C4-2B (cell line): ENCODE results near the gene RCOR1.

Experiments used
- H3K27ac ChIP-seq: fragments of 450-650 bp; 2 replicates; pipeline ENCODE4 v1.5.1; 2017
- CTCF ChIP-seq: fragments of 450-650 bp; conservative IDR thresholded peaks from 2 replicates; pipeline ENCODE4 v1.5.1; 2017; ENCODE audit warnings: mild to moderate bottlenecking
- ZFX ChIP-seq: fragments of 450-650 bp; IDR thresholded peaks from 2 replicates; pipeline ENCODE4 v1.6.1; 2017

Gene RCOR1

GRCh38 chr14:102737402-102738372 is 145.2 kb downstream of the RCOR1 start:
- H3K27ac ChIP-seq = no peak overlapping the region
- TF ChIP-seq CTCF = no peak
- TF ChIP-seq ZFX = no peak

GRCh38 chr14:102738373-102739189 is 146.1 kb downstream of the RCOR1 start:
- no peak overlapping the region for H3K27ac ChIP-seq
- TF ChIP-seq ZFX (no peak), CTCF (no peak)

DNA sequence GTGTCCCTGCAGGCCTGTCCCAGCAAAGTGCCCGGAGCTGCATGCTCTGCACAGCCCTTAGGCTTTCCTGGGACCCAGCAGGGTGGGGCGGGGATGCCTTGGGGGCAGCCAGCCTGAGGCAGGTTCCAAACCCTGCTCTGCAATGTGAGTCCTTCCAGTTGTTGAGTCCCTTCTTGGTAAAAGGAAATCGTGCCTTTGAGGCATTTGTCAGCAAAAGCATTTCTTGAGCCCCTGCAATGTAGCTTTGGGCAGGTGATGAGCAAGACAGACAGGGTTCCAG is 146.7 kb downstream of the RCOR1 start:
- H3K27ac ChIP-seq = no peak overlapping the region
- TF ChIP-seq CTCF (no peak), ZFX (no peak)

DNA sequence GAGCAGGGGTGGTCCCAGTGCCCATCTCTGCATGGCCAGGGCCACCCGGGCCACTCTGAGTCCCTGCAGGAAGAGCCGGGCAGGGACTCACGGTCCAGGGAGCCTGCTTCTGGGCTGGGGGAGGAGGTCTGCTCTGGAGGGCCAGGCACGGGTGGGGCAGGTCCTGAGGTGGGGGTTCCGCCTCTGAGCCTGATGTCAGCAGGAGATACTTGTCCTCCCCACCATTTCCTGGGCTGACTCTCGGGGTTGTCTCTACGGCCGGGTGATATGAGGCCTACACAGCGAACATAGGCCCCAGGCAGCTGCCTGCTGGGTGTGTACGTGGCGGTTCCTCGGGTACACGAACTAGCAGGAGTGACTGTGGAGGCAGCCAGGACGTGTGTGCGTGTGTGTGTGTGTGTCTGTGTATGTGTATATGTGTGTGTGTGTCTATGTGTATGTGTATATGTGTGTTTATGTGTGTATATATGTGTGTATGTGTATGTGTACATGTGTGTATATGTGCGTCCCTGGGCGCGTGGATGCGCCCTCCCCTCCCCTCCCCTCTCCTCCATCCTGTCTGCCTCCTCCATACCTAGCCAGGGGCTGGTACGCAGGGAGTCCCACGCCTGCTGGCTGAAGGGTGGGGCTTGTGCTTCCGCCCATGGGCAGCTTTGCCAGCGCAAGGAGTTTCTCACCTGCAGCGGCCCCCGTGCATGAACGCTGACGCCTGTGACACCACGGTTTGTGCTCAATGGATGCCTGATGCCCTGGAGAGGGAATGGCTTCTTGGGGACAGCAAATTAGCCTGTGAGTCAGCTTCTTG is 154.4 kb downstream of the RCOR1 start:
- TF ChIP-seq ZFX (no peak), CTCF (no peak)
- H3K27ac ChIP-seq = no peak overlapping the region

DNA sequence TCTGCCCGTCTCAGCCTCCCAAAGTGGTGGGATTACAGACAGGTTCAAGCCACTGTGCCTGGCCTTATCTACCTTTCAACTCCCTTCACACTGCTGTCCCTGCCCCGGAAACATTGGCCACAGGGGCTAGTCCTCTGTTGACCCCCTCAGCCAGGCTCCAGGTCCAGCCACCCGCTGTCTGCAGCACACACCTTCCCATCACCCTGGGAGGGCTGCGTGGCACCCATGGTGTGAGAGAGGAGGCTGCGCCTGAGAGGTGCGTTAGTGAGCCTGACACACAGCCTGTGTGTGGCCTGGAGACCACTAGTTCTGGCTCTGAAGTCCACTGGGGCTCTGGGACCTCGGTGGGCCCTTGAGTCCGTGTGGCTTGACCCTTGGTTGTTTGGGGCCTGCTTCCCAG is 156.4 kb downstream of the RCOR1 start:
- H3K27ac ChIP-seq = no peak overlapping the region
- no peak for TF ChIP-seq ZFX
- TF ChIP-seq CTCF = no peak

DNA sequence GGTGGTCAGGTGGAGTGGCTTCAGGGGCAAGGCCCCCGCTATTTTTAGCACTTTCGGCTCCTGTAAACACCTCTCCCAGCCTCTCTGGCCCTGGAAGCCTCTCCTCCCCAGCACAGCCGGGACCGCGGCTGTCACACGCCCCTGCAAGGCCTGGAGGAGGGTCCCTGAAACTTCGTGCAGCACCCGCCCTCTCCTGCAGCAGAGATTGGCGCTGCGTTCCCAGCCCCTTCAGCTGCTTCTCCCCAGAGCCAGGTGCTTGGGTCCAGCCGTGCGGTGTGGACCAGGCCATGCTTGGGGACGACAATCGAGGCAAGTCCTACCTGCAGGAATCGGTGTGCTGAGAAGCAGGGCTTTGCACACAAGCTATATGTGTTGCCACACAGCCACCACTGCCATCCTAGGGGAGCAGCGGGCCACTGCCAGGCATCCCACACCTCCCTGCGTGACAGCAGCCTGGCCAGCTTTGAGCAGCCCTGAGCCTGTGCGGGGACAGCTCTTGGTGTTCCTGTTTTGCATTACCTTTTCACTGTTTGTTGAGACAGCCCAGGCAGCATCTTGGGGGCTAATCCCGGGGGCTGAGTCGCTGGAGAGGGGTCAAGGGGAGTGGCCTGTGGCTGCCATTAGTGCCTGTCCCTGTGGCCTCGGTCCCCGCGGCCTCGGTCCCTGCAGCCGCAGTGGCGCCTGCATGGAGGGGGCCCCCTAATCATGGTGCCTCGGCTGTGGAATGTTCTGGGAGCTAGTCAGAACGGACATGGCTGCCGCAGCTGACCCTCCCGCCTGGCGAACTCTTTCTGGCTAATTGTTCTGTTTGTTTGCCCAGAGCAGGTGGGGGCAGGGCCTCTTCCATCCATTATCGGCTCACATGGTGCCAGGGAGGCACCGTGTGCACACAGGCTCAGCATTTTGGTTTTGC is 157.2 kb downstream of the RCOR1 start:
- H3K27ac ChIP-seq = no peak overlapping the region
- TF ChIP-seq ZFX = no peak
- no peak for TF ChIP-seq CTCF
